NCI-H2227 treated with DMSO at 0.1 percent for 48 hours (cell line): ENCODE measurements around the gene AGK.

Source experiments
- DNase-seq: peaks from one replicate; lab custom pipeline; 2025; lab: John Stamatoyannopoulos, UW

The AGK gene

GRCh38 chr7:141648276-141649114, 97.3 kb downstream of the AGK start:
- peak; percentile 25 for DNase-seq

GRCh38 chr7:141649137-141649864, 98.1 kb downstream of the AGK start:
- no peak for DNase-seq

GRCh38 chr7:141649865-141650634, 98.8 kb downstream of the AGK start:
- DNase-seq: peak; percentile 93

- DNase-seq: no peak
Observed at GRCh38 chr7:141651417-141651816, 100.2 kb downstream of the AGK start.

GRCh38 chr7:141652691-141653090, 101.5 kb downstream of the AGK start:
- DNase-seq: no peak

- peak; percentile 86 for DNase-seq
Observed at GRCh38 chr7:141654551-141654950, 103.3 kb downstream of the AGK start.

- DNase-seq: no peak
Observed at GRCh38 chr7:141659501-141659900, 108.3 kb downstream of the AGK start.

- DNase-seq: no peak
Observed at GRCh38 chr7:141660259-141660658, 109.0 kb downstream of the AGK start.

GRCh38 chr7:141663081-141663849, 112.1 kb downstream of the AGK start:
- no peak for DNase-seq

GRCh38 chr7:141664450-141664849, 113.2 kb downstream of the AGK start:
- no peak for DNase-seq

GRCh38 chr7:141665208-141666035, 114.2 kb downstream of the AGK start:
- no peak for DNase-seq

- no peak for DNase-seq
Observed at GRCh38 chr7:141666071-141666470, 114.9 kb downstream of the AGK start.

- DNase-seq: no peak
Observed at GRCh38 chr7:141668853-141669252, 117.6 kb downstream of the AGK start.

GRCh38 chr7:141671705-141672496, 120.7 kb downstream of the AGK start:
- DNase-seq: no peak

GRCh38 chr7:141673346-141673745, 122.1 kb downstream of the AGK start:
- DNase-seq: no peak

- no peak for DNase-seq
Observed at GRCh38 chr7:141674171-141674671, 123.0 kb downstream of the AGK start.

GRCh38 chr7:141674702-141675101, 123.5 kb downstream of the AGK start:
- no peak for DNase-seq

GRCh38 chr7:141675436-141676215, 124.4 kb downstream of the AGK start:
- no peak for DNase-seq

- DNase-seq: no peak
Observed at GRCh38 chr7:141676618-141677017, 125.4 kb downstream of the AGK start.
